Measurements from ENCODE around the gene ZBP1. TPM values are rescaled to one million over a fixed set of nuclear protein-coding genes. Genes with fewer than 3 reads are reported as not detected.

ZBP1 gene
- total RNA-seq, 4 donors from 2014 or later = 0.78 to 3.6 TPM; not detected in 2

DNA sequence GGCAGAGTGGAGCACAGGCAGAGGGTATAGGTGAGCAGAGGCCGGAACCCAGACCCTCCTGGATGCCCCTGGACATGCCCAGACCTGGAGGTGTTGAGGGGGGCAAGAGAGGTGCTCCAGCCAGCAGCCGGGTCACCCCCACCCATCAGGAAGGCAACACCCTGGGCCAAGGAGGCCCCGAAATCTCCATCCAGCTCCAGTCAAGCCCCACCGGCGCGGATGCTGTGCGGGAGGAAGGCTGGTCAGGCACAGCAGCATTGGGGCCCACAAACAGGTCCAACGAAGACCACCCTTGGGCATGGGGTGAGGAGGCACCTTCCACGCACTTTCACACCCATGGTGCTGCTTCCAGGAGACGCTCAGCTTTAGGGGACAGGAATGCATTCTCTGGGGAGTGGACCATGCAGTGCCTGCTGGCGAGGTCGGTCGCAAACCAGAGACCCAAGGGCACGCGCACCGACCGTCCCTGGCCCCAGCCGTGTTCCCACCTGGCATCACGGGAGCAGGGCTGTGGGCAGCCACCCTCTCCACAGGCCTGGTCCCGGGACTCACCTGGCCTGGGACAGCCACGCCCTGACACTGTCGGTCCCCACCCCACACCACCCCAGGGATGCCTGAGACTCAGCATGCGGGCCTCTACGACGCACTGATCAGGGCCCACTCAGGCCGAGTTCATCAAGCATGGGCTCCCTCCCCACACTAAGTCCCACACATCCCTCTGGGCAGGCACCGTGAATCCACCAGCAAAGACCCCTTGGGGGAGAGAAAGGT, 43.6 kb upstream of the ZBP1 start:
- Histone ChIP-seq H3K9me3 (no peaks in the 10 kb centered on the region), H3K4me1 (peaks cover 0 to 61% (median 20%) of the 10 kb centered on the region in 4 donors), H3K27me3 (no peaks in the 10 kb centered on the region), H3K27ac (peak overlapping the region in 2 of 4 donors; percentile 25 to 38), H3K4me3 (no peak overlapping the region), H3K36me3 (peaks cover 0 to 4% (median 0%) of the 10 kb centered on the region in 3 donors)
- WGBS, 2 donors = 85 to 89% methylated on average over 13 to 15 of the region's 27 CpGs
- TF ChIP-seq POLR2A (IDR thresholded peaks at IDR 0.05) (no peak), EP300 (IDR thresholded peaks at IDR 0.05) (no peak)
- TF ChIP-seq, protein P1, sequence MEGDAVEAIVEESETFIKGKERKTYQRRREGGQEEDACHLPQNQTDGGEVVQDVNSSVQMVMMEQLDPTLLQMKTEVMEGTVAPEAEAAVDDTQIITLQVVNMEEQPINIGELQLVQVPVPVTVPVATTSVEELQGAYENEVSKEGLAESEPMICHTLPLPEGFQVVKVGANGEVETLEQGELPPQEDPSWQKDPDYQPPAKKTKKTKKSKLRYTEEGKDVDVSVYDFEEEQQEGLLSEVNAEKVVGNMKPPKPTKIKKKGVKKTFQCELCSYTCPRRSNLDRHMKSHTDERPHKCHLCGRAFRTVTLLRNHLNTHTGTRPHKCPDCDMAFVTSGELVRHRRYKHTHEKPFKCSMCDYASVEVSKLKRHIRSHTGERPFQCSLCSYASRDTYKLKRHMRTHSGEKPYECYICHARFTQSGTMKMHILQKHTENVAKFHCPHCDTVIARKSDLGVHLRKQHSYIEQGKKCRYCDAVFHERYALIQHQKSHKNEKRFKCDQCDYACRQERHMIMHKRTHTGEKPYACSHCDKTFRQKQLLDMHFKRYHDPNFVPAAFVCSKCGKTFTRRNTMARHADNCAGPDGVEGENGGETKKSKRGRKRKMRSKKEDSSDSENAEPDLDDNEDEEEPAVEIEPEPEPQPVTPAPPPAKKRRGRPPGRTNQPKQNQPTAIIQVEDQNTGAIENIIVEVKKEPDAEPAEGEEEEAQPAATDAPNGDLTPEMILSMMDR (IDR thresholded peaks at IDR 0.05) = no peak
- no peak for DNase-seq (ENCODE audit: low spot score in 2 of 2)

DNA sequence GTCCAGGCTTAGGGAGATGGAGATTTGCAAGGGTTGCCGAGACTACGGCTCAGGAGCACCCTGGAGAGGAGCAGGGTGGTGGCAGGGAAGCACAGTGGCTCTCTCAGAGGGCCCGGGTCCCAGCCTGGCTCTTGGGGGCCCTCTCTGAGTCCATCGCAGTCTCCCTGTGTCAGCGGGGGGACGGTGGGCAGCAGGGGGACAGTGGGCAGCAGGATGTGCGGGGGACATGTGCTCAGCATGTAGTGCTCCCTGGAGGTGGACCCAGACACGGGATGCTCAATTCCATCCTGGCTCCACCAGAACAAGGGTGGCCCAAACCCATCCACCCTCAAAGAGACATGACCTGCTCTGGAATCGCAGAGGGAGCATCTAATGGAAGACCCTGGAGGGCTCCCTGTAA, 43.0 kb upstream of the ZBP1 start:
- no peaks in the 10 kb centered on the region for H3K27me3 ChIP-seq
- no peaks in the 10 kb centered on the region for H3K9me3 ChIP-seq
- WGBS, 2 donors = 73 to 81% methylated on average over 9 of the region's 9 CpGs
- peaks cover 0 to 61% (median 20%) of the 10 kb centered on the region in 4 donors for H3K4me1 ChIP-seq
- TF ChIP-seq EP300 (IDR thresholded peaks at IDR 0.05) (no peak), POLR2A (IDR thresholded peaks at IDR 0.05) (no peak)
- TF ChIP-seq, protein P1 (IDR thresholded peaks at IDR 0.05) = no peak
- H3K36me3 ChIP-seq = peaks cover 0 to 11% (median 0%) of the 10 kb centered on the region in 3 donors
- peak overlapping the region in 2 of 4 donors; percentile 58 to 62 for H3K27ac ChIP-seq
- no peak overlapping the region for H3K4me3 ChIP-seq
- no peak for DNase-seq (ENCODE audit: low spot score in 2 of 2)

DNA sequence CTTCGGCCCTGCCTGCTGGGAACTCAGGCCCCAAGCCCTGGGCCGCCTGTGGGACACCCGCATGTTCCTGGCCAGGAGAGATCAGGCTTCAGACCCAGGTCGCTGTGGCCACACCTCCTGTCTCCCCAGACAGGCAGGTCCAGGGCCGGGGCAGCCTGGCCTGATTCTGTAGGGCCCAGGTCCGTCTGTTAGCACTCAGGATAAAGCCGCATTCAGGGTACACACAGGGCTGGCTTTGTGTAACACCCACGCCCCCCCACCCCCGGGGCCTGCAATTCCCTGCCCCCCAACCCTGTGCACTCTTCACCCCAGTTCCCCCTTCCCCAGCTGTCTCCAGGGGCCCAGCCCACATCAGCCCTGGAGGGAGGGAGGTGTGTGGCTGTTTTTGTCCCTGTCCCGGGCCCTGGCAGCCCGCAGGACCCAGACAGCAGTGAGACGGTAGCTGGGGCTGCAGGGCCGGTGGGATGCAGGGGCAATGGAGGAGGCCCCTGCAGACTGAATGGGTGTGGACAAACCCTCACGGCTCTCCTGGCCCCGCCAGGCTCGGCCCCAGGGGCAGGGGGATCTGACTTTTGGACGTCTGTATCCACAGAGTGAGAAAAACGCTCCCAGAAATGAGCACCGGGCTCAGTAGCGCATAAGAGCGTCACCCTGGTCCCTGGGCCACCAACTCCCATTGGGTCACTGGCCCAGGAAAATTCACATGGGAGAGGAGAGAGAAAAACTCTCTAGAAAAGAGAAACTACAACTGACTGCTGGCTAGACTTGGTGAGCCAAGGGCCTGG, 42.4 kb upstream of the ZBP1 start:
- TF ChIP-seq EP300 (IDR thresholded peaks at IDR 0.05) (no peak), POLR2A (IDR thresholded peaks at IDR 0.05) (no peak)
- TF ChIP-seq, protein P1 (IDR thresholded peaks at IDR 0.05) = no peak
- Histone ChIP-seq H3K27ac (peak overlapping the region; percentile 4 to 62 (median 55)), H3K4me3 (no peak overlapping the region), H3K4me1 (peaks cover 0 to 61% (median 18%) of the 10 kb centered on the region in 4 donors), H3K36me3 (peaks cover 0 to 17% (median 0%) of the 10 kb centered on the region in 3 donors), H3K9me3 (no peaks in the 10 kb centered on the region), H3K27me3 (no peaks in the 10 kb centered on the region)
- WGBS, 2 donors = 40% methylated on average over 13 to 16 of the region's 21 CpGs
- DNase-seq (ENCODE audit: low spot score in 2 of 2) = no peak

DNA sequence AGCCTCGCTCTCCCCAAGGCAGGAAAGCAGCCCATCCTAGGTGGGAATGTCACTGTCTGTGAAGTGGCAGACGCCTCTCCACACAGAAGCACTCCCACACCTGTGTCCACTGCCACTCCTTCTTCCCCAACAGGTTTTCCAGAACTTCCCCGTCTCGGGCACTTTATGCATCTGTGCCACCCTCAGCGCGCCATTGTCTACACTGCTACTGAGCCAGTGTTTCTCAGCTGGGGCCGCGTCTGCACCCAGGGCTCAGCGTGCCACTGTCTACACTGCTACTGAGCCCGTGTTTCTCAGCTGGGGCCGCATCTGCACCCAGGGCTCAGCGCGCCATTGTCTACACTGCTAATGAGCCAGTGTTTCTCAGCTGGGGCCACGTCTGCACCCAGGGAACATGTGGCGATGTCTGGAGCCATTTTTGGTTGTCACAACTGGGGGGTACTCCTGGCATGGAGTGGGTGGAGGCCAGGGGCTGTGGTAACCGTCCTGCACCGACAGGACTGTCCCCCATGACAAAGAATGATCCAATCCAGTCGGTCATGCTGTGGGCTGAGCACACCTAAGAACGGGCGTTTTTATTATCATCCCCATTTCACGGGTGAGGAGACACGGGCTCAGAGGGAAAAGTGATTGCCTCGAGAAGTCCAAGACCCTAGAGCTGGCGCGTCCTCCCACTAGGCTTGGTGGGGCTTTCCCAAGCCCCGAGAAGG, 41.7 kb upstream of the ZBP1 start:
- no peaks in the 10 kb centered on the region for H3K9me3 ChIP-seq
- no peak overlapping the region for H3K4me3 ChIP-seq
- H3K36me3 ChIP-seq = peaks cover 0 to 24% (median 0%) of the 10 kb centered on the region in 3 donors
- no peaks in the 10 kb centered on the region for H3K27me3 ChIP-seq
- H3K27ac ChIP-seq = peak overlapping the region in 3 of 4 donors; percentile 36 to 62 (median 52)
- DNase-seq (ENCODE audit: low spot score in 2 of 2) = peak in 1 of 2 donors; percentile 10
- no peak for TF ChIP-seq POLR2A (IDR thresholded peaks at IDR 0.05)
- TF ChIP-seq, protein P1 (IDR thresholded peaks at IDR 0.05) = no peak
- TF ChIP-seq EP300 (IDR thresholded peaks at IDR 0.05) = no peak
- WGBS, 2 donors = 73 to 81% methylated on average over 24 to 26 of the region's 26 CpGs
- H3K4me1 ChIP-seq = peaks cover 0 to 56% (median 18%) of the 10 kb centered on the region in 4 donors
